GM21737 (cell line): Measurements from ENCODE around the gene SLC28A3.
"Not testable (repeated sequence)": the region's sequence is repeated elsewhere in the genome, so short reads cannot be mapped to it uniquely, and the experiment has no call there.

Source experiments
- ATAC-seq: cut with Tn5 transposase; IDR thresholded peaks from one replicate; pipeline ENCODE4 v1.9.1; 2021; ENCODE audit warnings: mild to moderate bottlenecking, moderate library complexity; ENCODE audit not compliant: unreplicated experiment

SLC28A3 gene

GRCh38 chr9:84340535-84340934 is at the start of gene SLC28A3:
SLC28A3 (minus strand) TSS chr9:84340758; CDS start chr9:84340633, 125 bp downstream.
- ATAC-seq = no peak

DNA sequence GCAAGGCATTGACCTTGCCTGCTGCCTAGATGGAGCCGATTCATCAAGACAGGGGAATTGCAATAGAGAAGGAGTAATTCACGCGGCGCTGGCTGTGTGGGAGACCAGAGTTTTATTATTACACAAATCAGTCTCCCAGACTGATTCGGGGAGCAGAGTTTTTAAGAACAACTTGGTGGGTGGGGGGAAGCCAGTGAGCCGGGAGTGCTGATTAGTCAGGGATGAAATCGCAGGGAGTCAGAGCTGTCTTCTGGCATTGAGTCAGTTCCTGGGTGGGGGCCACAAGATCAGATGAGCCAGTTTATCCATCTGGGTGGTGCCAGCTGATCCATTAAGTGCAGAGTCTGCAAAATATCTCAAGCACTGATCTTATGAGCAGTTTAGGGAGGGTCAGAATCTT is 49.7 kb upstream of the SLC28A3 start:
- ATAC-seq = not testable (repeated sequence)

DNA sequence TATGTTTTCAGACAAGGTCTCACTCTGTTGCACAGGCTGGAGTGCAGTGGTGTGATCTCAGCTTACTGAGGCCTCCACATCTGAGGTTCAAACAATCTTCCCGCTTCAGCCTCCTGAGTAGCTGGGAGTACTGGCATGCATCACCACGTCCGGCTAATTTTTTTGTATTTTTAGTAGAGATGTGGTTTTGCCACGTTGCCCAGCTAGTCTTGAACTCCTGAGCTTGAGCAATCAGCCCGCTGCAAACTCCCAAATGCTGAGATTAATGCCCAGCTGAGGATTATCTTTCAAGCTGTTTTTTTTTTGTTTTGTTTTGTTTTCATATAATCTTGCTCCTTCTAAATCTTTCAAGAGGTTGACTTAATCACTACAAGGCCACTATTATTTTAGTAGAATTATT is 47.3 kb upstream of the SLC28A3 start:
- no peak for ATAC-seq

DNA sequence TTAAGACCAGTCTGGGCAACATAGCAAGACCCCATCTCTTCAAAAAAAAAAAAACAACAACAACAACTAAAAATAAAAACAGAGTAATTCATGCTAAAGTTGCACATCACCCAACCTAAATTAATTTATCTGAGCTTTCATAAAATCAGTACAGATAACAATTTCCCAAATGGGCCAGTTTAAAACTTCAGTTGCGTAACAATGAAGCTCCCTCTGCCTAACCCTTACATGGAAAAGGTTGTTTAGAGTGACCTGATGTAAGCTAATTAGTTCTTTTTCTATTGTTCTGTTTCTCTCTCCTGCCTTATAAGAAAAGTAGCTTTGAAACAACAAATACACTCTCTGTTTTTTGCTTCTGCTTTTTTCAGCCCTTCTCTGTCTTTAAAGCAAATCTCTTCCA is 46.2 kb upstream of the SLC28A3 start:
- no peak for ATAC-seq

GRCh38 chr9:84385386-84386040 is 45.0 kb upstream of the SLC28A3 start:
- ATAC-seq = no peak

- no peak for ATAC-seq
These were observed 44.1 kb upstream of the SLC28A3 start for GRCh38 chr9:84384617-84385016.

- no peak for ATAC-seq
These were observed 42.6 kb upstream of the SLC28A3 start for GRCh38 chr9:84383178-84383577.

GRCh38 chr9:84382720-84383119 is 42.2 kb upstream of the SLC28A3 start:
- ATAC-seq = no peak

GRCh38 chr9:84381508-84381907 is 41.0 kb upstream of the SLC28A3 start:
- ATAC-seq = no peak

- no peak for ATAC-seq
These were observed 39.2 kb upstream of the SLC28A3 start for GRCh38 chr9:84379740-84380139.

DNA sequence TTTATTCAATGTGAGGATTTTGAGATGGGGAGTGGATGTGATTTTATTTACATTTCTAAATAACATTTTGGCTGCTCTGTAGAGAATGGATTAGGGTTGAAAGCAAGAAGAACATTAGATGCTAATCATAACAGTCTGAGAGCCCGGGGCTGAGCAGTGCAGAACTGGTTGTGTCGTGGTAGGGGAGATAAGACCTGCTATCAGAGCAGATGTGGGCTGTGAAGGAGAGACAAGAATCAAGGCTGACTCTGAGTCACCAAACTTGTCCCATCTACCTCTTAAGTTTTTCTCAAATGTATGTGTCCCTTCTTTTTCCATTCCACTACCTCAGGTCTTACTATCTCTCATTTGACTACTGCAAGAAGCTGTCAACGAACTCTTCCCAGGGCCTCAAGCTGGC is 35.4 kb upstream of the SLC28A3 start:
- no peak for ATAC-seq

GRCh38 chr9:84374516-84374915 is 34.0 kb upstream of the SLC28A3 start:
- no peak for ATAC-seq

DNA sequence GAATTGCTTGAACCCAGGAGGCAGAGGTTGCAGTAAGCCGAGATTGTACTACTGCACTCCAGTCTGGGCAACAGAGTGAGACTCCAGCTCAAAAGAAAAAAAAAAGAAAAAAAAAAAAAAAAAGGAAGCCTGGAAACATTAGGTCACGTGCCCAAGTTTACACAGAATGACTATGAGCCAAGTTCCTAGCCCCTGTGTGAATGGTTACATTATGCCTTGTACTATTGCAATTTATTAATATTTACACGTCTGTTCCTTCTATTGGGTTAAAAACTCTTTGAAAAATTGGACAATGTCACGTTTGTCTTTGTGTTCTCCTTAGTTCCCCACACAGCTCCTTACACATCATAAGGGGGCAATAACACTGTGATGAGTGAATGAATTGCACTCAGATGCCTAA is 33.5 kb upstream of the SLC28A3 start:
- no peak for ATAC-seq

- ATAC-seq = no peak
These were observed 31.2 kb upstream of the SLC28A3 start for GRCh38 chr9:84371737-84372136.

- ATAC-seq = no peak
These were observed 28.0 kb upstream of the SLC28A3 start for GRCh38 chr9:84368601-84369000.

DNA sequence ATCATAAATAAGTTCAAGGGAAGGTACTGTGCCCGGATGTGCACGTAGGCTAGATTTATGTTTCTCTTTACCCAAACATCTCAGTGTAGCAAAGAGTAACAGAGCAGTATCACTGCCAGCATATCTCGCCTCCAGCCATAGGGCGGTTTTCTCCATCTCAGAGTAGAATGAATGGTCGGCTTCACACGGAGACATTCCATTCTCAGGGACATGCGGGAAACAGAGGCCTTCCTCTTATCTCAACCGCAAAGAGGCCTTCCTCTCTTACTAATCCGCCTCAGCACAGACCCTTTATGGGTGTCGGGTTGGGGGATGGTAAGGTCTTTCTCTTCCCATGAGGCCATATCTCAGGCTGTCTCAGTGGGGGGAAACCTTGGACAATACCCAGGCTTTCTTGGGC is 27.2 kb upstream of the SLC28A3 start:
- ATAC-seq = not testable (repeated sequence)

GRCh38 chr9:84366683-84367082 is 26.1 kb upstream of the SLC28A3 start:
- no peak for ATAC-seq

DNA sequence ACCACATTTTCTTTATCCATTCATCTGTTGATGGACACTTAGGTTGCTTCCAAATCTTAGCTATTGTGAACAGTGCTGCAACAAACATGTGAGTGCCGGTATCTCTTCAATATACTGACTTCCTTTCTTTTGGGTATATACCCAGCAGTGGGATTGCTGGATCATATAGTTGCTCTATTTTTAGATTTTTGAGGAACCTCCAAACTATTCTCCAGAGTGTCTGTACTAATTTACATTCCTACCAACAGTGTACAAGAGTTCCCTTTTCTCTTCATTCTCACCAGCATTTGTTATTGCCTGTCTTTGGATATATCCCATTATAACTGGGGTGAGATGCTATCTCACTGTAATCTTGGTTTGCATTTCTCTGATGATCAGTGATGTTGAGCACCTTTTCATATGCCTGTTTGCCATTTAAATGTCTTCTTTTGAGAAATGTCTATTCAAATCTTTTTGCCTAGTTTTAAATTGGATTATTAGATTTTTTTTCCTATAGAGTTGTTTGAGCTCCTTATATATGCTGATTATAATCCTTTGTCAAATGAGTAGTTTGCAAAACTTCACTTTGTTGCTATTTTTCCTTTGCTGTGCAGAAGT is 24.4 kb upstream of the SLC28A3 start:
- not testable (repeated sequence) for ATAC-seq

DNA sequence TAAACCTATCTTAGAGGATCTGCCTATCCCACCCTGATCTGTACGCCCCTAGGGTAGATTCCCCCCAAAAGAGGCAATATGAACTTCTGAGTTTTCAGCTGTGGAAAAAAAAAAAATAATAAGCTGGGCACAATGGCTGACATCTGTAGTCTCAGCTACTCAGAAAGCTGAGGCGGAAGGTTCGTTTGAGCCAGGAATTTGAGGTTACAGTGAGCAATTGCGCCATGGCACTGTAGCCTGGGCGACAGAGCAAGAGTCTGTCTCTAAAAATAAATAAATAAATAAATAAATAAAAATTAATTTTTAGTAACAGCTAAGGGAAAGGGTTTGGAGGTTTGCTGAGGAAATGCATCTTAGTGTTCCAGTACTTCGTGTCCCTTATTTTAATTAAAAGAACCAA is 21.1 kb upstream of the SLC28A3 start:
- no peak for ATAC-seq

DNA sequence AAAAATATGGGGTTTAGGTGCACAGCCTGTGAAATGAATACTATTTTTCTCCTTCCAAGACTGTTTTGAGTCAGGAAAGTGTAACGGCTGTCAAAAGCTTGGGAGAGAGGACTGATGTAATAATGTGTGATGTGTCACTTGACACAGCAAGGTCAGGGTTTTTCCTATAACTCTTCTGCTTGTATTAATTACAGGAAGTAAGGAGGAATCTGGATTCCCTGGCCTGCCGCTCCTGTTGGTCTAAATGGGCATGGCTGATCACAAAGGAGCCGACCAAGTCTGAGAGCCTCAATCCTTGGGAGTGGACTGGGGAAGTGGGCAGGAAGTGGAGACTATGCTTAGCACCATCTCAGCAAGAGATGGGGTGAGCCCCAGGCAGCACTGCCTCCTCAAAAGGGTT is 16.7 kb upstream of the SLC28A3 start:
- ATAC-seq = no peak

- no peak for ATAC-seq
These were observed 13.5 kb upstream of the SLC28A3 start for GRCh38 chr9:84354035-84354434.

DNA sequence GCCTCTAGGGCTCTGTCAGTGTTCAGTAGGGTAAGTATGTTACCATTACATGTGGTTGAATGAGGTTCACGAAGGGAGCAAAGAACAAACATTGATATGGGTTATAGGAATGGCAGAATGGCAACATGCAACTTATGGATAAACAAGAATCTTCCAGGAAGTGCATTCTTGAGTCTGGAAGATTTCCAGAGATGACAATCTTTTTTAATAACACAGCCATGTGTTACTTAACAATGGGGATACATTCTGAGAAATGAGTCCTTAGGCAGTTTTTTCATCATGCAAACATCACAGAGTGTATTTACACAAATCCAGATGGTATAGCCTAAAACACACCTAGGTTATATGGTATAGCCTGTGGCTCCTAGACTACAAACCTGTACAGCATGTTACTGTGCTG is 9.1 kb upstream of the SLC28A3 start:
- no peak for ATAC-seq

DNA sequence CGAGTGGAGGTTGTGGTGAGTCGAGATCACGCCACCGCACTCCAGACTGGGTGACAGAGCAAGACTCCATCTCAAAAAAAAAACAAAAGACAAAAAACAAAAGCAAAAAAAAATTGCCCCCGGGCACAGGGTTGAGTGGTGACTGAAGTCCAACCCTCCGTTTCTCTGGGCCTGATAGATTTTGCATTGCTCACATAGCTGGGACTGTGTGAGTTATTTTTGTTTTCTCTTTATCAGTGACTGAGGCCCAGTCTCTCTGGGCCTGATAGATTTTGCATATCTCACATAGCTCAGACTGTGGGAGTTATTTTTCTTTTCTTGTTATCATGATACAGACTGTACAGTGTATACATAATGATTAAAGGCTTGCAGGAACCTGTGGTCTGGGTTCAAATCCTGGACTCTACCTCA is 2.6 kb upstream of the SLC28A3 start:
- ATAC-seq = no peak
